Esophagus squamous epithelium (tissue), 4 donors: ENCODE results near the gene ANKLE1.

ENCODE experiments used
- POLR2A ChIP-seq, 4 donors: fragments of 450-650 bp; IDR thresholded peaks; one replicate each; pipeline ENCODE4 v1.6.1; 2017; ENCODE audit warnings: antibody characterized with exemption in 4 of 4, mild to moderate bottlenecking in 4 of 4, moderate library complexity in 3 of 4
- TF ChIP-seq, protein P1 (sequence below), 6 experiments: fragments of 450-650 bp in 4 of 6; fragments of 200-600 bp in 2 of 6; sonication (generic) in 2 of 6; IDR thresholded peaks; one replicate each; pipeline ENCODE4 v1.5.1; 2016 to 2019; ENCODE audit warnings: antibody characterized with exemption in 6 of 6, mild to moderate bottlenecking in 4 of 6, moderate library complexity in 4 of 6

DNA sequence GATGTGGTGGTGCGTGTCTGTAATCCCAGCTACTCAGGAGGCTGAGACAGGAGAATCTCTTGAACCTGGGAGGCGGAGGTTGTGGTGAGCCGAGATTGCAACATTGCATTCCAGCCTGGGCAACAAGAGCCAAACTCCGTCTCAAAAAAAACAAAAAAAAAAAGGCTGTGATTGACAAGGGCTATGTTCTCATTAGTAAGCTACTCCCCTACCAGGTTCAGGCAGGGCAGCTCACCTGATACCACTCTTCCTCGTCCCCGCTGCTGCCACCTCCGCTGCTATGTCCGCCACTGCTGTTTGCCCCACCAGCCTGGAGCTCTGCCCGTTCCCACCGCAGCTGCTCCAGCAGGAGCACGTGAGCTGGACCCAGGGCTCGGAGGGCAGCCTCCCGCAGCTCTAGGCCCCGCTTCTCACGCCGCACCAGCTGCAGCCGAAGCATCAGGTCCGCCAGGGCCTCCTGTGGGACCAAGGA is 26.5 kb upstream of the ANKLE1 start:
- TF ChIP-seq, protein P1, sequence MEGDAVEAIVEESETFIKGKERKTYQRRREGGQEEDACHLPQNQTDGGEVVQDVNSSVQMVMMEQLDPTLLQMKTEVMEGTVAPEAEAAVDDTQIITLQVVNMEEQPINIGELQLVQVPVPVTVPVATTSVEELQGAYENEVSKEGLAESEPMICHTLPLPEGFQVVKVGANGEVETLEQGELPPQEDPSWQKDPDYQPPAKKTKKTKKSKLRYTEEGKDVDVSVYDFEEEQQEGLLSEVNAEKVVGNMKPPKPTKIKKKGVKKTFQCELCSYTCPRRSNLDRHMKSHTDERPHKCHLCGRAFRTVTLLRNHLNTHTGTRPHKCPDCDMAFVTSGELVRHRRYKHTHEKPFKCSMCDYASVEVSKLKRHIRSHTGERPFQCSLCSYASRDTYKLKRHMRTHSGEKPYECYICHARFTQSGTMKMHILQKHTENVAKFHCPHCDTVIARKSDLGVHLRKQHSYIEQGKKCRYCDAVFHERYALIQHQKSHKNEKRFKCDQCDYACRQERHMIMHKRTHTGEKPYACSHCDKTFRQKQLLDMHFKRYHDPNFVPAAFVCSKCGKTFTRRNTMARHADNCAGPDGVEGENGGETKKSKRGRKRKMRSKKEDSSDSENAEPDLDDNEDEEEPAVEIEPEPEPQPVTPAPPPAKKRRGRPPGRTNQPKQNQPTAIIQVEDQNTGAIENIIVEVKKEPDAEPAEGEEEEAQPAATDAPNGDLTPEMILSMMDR (IDR thresholded peaks at IDR 0.05) = no peak
- TF ChIP-seq POLR2A (IDR thresholded peaks at IDR 0.05) = no peak
